Neutrophil (primary cell): Measurements from ENCODE around the gene OBSCN.

ENCODE experiments used
- H3K27ac ChIP-seq: fragments of 200-600 bp; sonication (generic); 2 replicates; pipeline ENCODE4 v1.5.1; 2016; ENCODE audit warnings: mild to moderate bottlenecking, moderate library complexity
- H3K27me3 ChIP-seq: fragments of 200-600 bp; sonication (generic); 2 replicates; pipeline ENCODE4 v1.6.0; 2016; ENCODE audit warnings: mild to moderate bottlenecking
- H3K36me3 ChIP-seq: fragments of 200-600 bp; sonication (generic); 2 replicates; pipeline ENCODE4 v1.5.1; 2017
- H3K4me1 ChIP-seq, 2 experiments: fragments of 200-600 bp in 1 of 2; sonication (generic) in 1 of 2; 1 replicate in 1 of 2; 2 replicates in 1 of 2; pipeline versions ENCODE4 v1.5.1 to v1.6.1; 2013 to 2016; ENCODE audit warnings: low read depth in 1 of 2, low read length in 1 of 2, mild to moderate bottlenecking in 1 of 2, moderate library complexity in 1 of 2; ENCODE audit not compliant: control insufficient read depth in 1 of 2, insufficient read depth in 1 of 2
- H3K4me3 ChIP-seq, 2 experiments: fragments of 200-600 bp in 1 of 2; sonication (generic) in 1 of 2; 1 replicate in 1 of 2; 2 replicates in 1 of 2; pipeline ENCODE4 v1.5.1; 2013 to 2016; ENCODE audit warnings: low read depth in 1 of 2, low read length in 1 of 2, mild to moderate bottlenecking in 1 of 2, moderate library complexity in 1 of 2
- H3K9me3 ChIP-seq: fragments of 200-600 bp; sonication (generic); 2 replicates; pipeline ENCODE4 v1.5.1; 2016
- CTCF ChIP-seq: fragments of 200-600 bp; sonication (generic); IDR thresholded peaks from 2 replicates; pipeline ENCODE4 v1.5.1; 2016; ENCODE audit warnings: antibody characterized with exemption

Gene OBSCN

GRCh38 chr1:228408869-228409805, 201.3 kb downstream of the OBSCN start:
- no peak for TF ChIP-seq CTCF
- no peak overlapping the region for H3K27ac ChIP-seq

GRCh38 chr1:228410015-228410414, 202.2 kb downstream of the OBSCN start:
- H3K27ac ChIP-seq = no peak overlapping the region
- no peaks in the 10 kb centered on the region for H3K9me3 ChIP-seq
- no peak overlapping the region for H3K4me3 ChIP-seq
- TF ChIP-seq CTCF = no peak
- peaks cover 14% of the 10 kb centered on the region for H3K36me3 ChIP-seq
- peaks cover 18 to 21% of the 10 kb centered on the region in 2 experiments for H3K4me1 ChIP-seq
- H3K27me3 ChIP-seq = peaks cover 17% of the 10 kb centered on the region

More at GRCh38 chr1:228408869-228409805, 201.3 kb downstream of the OBSCN start:
- Histone ChIP-seq H3K36me3 (peaks cover 17% of the 10 kb centered on the region), H3K4me3 (no peak overlapping the region), H3K9me3 (no peaks in the 10 kb centered on the region), H3K4me1 (peaks cover 26 to 30% of the 10 kb centered on the region in 2 experiments), H3K27me3 (peaks cover 8% of the 10 kb centered on the region)

GRCh38 chr1:228410671-228411070, 202.8 kb downstream of the OBSCN start:
- H3K4me3 ChIP-seq = no peak overlapping the region
- no peaks in the 10 kb centered on the region for H3K9me3 ChIP-seq
- peaks cover 11 to 15% of the 10 kb centered on the region in 2 experiments for H3K4me1 ChIP-seq
- peaks cover 14% of the 10 kb centered on the region for H3K36me3 ChIP-seq
- no peak overlapping the region for H3K27ac ChIP-seq
- TF ChIP-seq CTCF = no peak
- peaks cover 23% of the 10 kb centered on the region for H3K27me3 ChIP-seq

- H3K4me3 ChIP-seq = no peak overlapping the region
- H3K36me3 ChIP-seq = peaks cover 14% of the 10 kb centered on the region
These were observed 203.3 kb downstream of the OBSCN start for GRCh38 chr1:228411121-228411520.

More at GRCh38 chr1:228411121-228411520, 203.3 kb downstream of the OBSCN start:
- no peak for TF ChIP-seq CTCF
- H3K4me1 ChIP-seq = peaks cover 9 to 12% of the 10 kb centered on the region in 2 experiments
- no peaks in the 10 kb centered on the region for H3K9me3 ChIP-seq
- H3K27me3 ChIP-seq = peaks cover 28% of the 10 kb centered on the region
- no peak overlapping the region for H3K27ac ChIP-seq
